Activated CD8-positive, alpha-beta T cell treated with anti-CD3 and anti-CD28 coated beads for 36 hours (primary cell): ENCODE measurements around the gene ZNF830. TPM values are rescaled to one million over a fixed set of nuclear protein-coding genes. Genes with fewer than 3 reads are reported as not detected.
A peak's percentile ranks its signal among the peaks of the same experiment; 100 is the strongest.

Experiments used
- ATAC-seq: fragments of 200-7000 bp; cut with Tn5 transposase; one replicate; pipeline ENCODE4 v1.10.0; 2021; ENCODE audit warnings: mild to moderate bottlenecking, moderate library complexity
- CTCF ChIA-PET: fragments of 350-600 bp; sonication (Branson Sonifier 250); formaldehyde crosslinking; loops from one replicate; lab custom pipeline; 2021; ENCODE audit warnings: antibody characterized with exemption; lab: Charles Lee
- POLR2A ChIA-PET: fragments of 350-600 bp; sonication (Branson Sonifier 250); formaldehyde crosslinking; loops from one replicate; lab custom pipeline; 2021; ENCODE audit warnings: antibody characterized with exemption; lab: Charles Lee
- DNase-seq: peaks from one replicate; pipeline ENCODE4 v3.0.0-alpha.2; 2020
- H3K27ac Mint-ChIP-seq: one replicate; pipeline ENCODE4 v1.8.0; 2021; ENCODE audit warnings: mild to moderate bottlenecking, mixed read lengths
- H3K27me3 Mint-ChIP-seq: one replicate; pipeline ENCODE4 v1.8.0; 2021; ENCODE audit warnings: mixed read lengths
- H3K36me3 Mint-ChIP-seq: one replicate; pipeline ENCODE4 v1.8.0; 2021; ENCODE audit warnings: low read depth, mixed read lengths
- H3K4me1 Mint-ChIP-seq: one replicate; pipeline ENCODE4 v1.8.0; 2021; ENCODE audit warnings: low read depth, mixed read lengths
- H3K4me3 Mint-ChIP-seq: one replicate; pipeline ENCODE4 v1.8.0; 2021; ENCODE audit warnings: mild to moderate bottlenecking, moderate library complexity, mixed read lengths
- H3K9me3 Mint-ChIP-seq: one replicate; pipeline ENCODE4 v1.8.0; 2021; ENCODE audit warnings: mixed read lengths
- intact Hi-C: fragments of 100-400 bp; cut with micrococcal nuclease; formaldehyde crosslinking; loops from one replicate; pipeline ENCODE4 v1.10.0; 2022
- total RNA-seq, 2 experiments: library from RNA; stranded (reverse); gene quantifications; one replicate each; pipeline ENCODE4 v1.2.3, GENCODE V29; 2021
- TF ChIP-seq, protein P1 (sequence below): fragments of 200-600 bp; IDR thresholded peaks from one replicate; pipeline ENCODE4 v1.8.0; 2022; ENCODE audit warnings: antibody characterized with exemption, mild to moderate bottlenecking

The ZNF830 gene
- total RNA-seq, 2 experiments from 2014 or later, result 18.8 to 22.5 TPM

GRCh38 chr17:35010093-35010492 is 48.8 kb downstream of the ZNF830 start:
- Mint-ChIP-seq H3K4me3 (no peak overlapping the region), H3K27ac (peak overlapping the region; percentile 9), H3K36me3 (peaks cover 20% of the 10 kb centered on the region), H3K4me1 (no peaks in the 10 kb centered on the region), H3K27me3 (no peaks in the 10 kb centered on the region), H3K9me3 (no peaks in the 10 kb centered on the region)
- TF ChIP-seq, protein P1, sequence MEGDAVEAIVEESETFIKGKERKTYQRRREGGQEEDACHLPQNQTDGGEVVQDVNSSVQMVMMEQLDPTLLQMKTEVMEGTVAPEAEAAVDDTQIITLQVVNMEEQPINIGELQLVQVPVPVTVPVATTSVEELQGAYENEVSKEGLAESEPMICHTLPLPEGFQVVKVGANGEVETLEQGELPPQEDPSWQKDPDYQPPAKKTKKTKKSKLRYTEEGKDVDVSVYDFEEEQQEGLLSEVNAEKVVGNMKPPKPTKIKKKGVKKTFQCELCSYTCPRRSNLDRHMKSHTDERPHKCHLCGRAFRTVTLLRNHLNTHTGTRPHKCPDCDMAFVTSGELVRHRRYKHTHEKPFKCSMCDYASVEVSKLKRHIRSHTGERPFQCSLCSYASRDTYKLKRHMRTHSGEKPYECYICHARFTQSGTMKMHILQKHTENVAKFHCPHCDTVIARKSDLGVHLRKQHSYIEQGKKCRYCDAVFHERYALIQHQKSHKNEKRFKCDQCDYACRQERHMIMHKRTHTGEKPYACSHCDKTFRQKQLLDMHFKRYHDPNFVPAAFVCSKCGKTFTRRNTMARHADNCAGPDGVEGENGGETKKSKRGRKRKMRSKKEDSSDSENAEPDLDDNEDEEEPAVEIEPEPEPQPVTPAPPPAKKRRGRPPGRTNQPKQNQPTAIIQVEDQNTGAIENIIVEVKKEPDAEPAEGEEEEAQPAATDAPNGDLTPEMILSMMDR, result no peak
- intact Hi-C loops, result no loop called here
- ChIA-PET POLR2A (interaction anchor here (0.6 to 1.6 kb wide), 7 partner anchors 9 to 119 kb away, joined by 3 to 5 read pairs (median 3); no protein-coding TSS in a partner anchor), CTCF (interaction anchor here (1.5 to 3.5 kb wide), 4 partner anchors 9 to 109 kb away, joined by 3 to 20 read pairs (median 12); partner anchors contain the start of gene RAD51D)
- ATAC-seq (no peak), DNase-seq (no peak)

DNA sequence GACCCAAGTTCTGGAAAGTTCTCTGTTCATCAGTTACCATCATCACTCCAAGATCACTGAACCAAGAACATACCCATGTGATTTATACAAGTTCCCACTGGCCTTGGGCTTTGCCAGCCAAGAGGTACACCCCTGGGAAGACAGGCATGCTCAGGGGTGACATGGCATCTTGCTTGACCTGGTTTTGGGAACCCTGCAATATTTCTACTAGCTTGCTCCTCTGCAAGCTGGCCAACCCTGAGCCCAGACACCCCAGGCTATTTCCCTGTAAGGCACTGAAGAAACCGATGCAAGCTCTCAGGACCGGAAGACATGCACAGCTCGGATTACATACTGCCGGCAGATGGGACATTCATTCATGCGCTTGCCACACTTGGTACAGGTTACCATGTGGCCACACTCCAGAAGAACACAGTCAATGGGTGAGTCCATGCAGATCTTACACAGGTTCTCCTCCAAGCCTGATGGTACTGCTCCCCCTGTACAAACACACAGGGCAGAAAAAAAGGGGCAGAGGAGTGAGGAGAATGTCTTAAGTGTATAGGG is 50.4 kb downstream of the ZNF830 start:
- ATAC-seq (no peak), DNase-seq (no peak)
- ChIA-PET POLR2A (interaction anchor here (0.8 to 3.4 kb wide), 5 partner anchors 11 to 78 kb away, joined by 3 to 15 read pairs (median 4); partner anchors contain the start of gene LIG3), CTCF (interaction anchor here (1.0 to 1.6 kb wide), 3 partner anchors 11 to 107 kb away, joined by 3 to 6 read pairs (median 5); no protein-coding TSS in a partner anchor)
- Mint-ChIP-seq H3K27me3 (no peaks in the 10 kb centered on the region), H3K4me3 (no peak overlapping the region), H3K36me3 (peaks cover 17% of the 10 kb centered on the region), H3K27ac (peak overlapping the region; percentile 4), H3K4me1 (no peaks in the 10 kb centered on the region), H3K9me3 (no peaks in the 10 kb centered on the region)
- TF ChIP-seq, protein P1, result no peak
- intact Hi-C loops, result no loop called here

Other genes with a start within 250 kb of the ZNF830 start
- gene CCT6B, start 80 bp upstream of the ZNF830 start, total RNA-seq, result 1 to 10 TPM; 1.4 to 1.8 TPM
- gene LIG3, start 19.0 kb downstream of the ZNF830 start, total RNA-seq, result 10 to 100 TPM; 44.1 to 50.4 TPM
- gene RFFL, start 102.2 kb downstream of the ZNF830 start, total RNA-seq, result 10 to 100 TPM; 11.3 to 12.0 TPM
- gene RAD51D, start 158.3 kb downstream of the ZNF830 start, total RNA-seq, result 10 to 100 TPM; 32.4 to 36.2 TPM
- not detected for gene FNDC8, start 160.1 kb downstream of the ZNF830 start, total RNA-seq
- 10 to 100 TPM; 49.1 to 49.8 TPM for gene NLE1, start 180.8 kb downstream of the ZNF830 start, total RNA-seq
- gene UNC45B, start 186.3 kb downstream of the ZNF830 start, total RNA-seq, result under 1 TPM in 1 of 2 experiments, not detected in 1; 0.11 TPM
- not detected for gene SLC35G3, start 232.9 kb downstream of the ZNF830 start, total RNA-seq